ENCODE results near the gene ZNF423.

Gene ZNF423

GRCh38 chr16:49846800-49847199 is 9.1 kb downstream of the ZNF423 start:
- DNase-seq: no peak

- DNase-seq: no peak
Observed at GRCh38 chr16:49844359-49844758, 11.6 kb downstream of the ZNF423 start.

GRCh38 chr16:49843758-49844157 is 12.2 kb downstream of the ZNF423 start:
- DNase-seq: no peak

GRCh38 chr16:49842972-49843371 is 12.9 kb downstream of the ZNF423 start:
- DNase-seq: no peak

GRCh38 chr16:49839017-49839825 is 16.7 kb downstream of the ZNF423 start:
- no peak for DNase-seq

- no peak for DNase-seq
Observed at GRCh38 chr16:49838441-49839016, 17.4 kb downstream of the ZNF423 start.

- DNase-seq: no peak
Observed at GRCh38 chr16:49837688-49838410, 18.1 kb downstream of the ZNF423 start.

- no peak for DNase-seq
Observed at GRCh38 chr16:49836668-49837067, 19.2 kb downstream of the ZNF423 start.

GRCh38 chr16:49836218-49836617 is 19.7 kb downstream of the ZNF423 start:
- no peak for DNase-seq

GRCh38 chr16:49835161-49835777 is 20.6 kb downstream of the ZNF423 start:
- DNase-seq: no peak

GRCh38 chr16:49834531-49835151 is 21.3 kb downstream of the ZNF423 start:
- no peak for DNase-seq

GRCh38 chr16:49833796-49834530 is 21.9 kb downstream of the ZNF423 start:
- no peak for DNase-seq

GRCh38 chr16:49833085-49833484 is 22.8 kb downstream of the ZNF423 start:
- DNase-seq: no peak

GRCh38 chr16:49832177-49832576 is 23.7 kb downstream of the ZNF423 start:
- DNase-seq: no peak

- DNase-seq: no peak
Observed at GRCh38 chr16:49830873-49831272, 25.0 kb downstream of the ZNF423 start.

- no peak for DNase-seq
Observed at GRCh38 chr16:49828533-49829267, 27.2 kb downstream of the ZNF423 start.

- DNase-seq: no peak
Observed at GRCh38 chr16:49827805-49828438, 28.0 kb downstream of the ZNF423 start.

GRCh38 chr16:49826515-49826914 is 29.4 kb downstream of the ZNF423 start:
- DNase-seq: no peak

GRCh38 chr16:49825041-49825440 is 30.9 kb downstream of the ZNF423 start:
- no peak for DNase-seq

- no peak for DNase-seq
Observed at GRCh38 chr16:49824593-49824992, 31.3 kb downstream of the ZNF423 start.

All from SHP77 treated with DMSO at 0.1 percent for 48 hours (cell line).